ENCODE data around the gene ADAMTS13. TPM values are rescaled to one million over a fixed set of nuclear protein-coding genes. Genes with fewer than 3 reads are reported as not detected.

The ADAMTS13 gene
- total RNA-seq, 2 experiments from 2014 or later: 2.1 to 2.4 TPM

DNA sequence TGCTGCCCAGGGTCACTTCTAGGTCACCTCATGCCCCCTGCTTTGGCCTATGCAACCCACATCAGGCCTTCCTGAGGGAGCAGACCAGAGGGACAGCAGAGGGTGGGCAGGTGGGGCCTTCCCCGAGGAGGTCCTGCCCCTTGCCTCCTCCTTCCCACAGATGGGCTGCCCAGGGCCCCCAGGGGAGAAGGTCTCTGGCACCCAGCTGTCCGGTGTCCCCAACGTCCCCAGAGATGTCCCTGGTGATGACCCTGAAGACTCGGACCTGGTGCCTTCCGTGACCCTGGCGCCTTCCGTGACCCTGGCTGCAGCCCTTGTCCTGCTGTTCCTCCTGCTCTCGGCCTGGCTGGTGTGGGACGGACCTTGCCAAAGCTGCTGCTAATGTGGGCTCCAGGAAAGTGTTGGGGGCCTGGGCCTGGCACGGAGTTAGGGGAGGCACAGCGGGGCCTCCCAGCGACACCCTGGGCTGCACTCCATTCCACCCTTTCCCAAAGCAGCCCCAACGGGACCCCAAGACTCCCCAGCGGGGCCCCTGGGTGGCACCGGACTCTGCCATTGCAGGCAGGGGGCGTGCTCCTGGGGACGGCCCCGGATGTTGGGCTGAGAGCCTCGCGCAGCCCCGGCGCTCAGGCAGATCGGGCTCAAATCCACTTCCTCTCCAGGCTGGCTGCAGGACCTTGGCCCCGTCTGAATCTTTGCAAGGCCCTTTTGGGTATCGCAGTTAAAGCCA lies 63.5 kb downstream of the ADAMTS13 start:
- H3K4me3 Mint-ChIP-seq: no peak overlapping the region
- H3K9me3 Mint-ChIP-seq: no peaks in the 10 kb centered on the region
- H3K27ac Mint-ChIP-seq: no peak overlapping the region
- POLR2A ChIA-PET: interaction anchor here (1.0 to 1.1 kb wide), 2 partner anchors 26 to 68 kb away, joined by 3 read pairs; partner anchors contain the start of genes CACFD1 and REXO4
- H3K4me1 Mint-ChIP-seq: peaks cover 3% of the 10 kb centered on the region
- H3K36me3 Mint-ChIP-seq (ENCODE audit: low read depth): no peaks in the 10 kb centered on the region
- peaks cover 14% of the 10 kb centered on the region for H3K27me3 Mint-ChIP-seq
- no peak for DNase-seq
- CTCF ChIA-PET: interaction anchor here (1.0 to 1.5 kb wide), 5 partner anchors 10 to 300 kb away, joined by 3 to 5 read pairs (median 5); no protein-coding TSS in a partner anchor

DNA sequence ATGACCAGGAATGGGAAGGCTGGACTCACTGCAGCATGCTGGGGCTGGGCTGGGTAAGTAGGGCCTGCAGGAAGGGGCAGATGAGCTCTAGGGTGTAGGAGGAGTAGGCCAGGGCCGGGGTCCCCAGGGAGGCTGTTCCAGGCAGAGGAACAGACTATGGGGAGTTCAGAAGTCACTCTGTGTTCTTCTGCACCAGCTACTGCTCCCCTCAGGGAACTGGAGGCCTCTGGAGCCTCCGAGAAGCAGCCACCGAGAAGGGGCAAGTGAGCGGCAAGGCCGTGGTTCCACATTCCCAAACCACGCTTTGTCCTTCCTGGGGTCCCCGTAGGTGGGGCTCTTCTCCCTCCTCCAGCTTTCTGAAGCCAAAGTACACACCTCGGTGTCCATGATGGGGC lies 65.2 kb downstream of the ADAMTS13 start:
- Mint-ChIP-seq H3K4me3 (no peak overlapping the region), H3K36me3 (ENCODE audit: low read depth) (no peaks in the 10 kb centered on the region), H3K4me1 (peaks cover 3% of the 10 kb centered on the region), H3K27ac (no peak overlapping the region), H3K9me3 (no peaks in the 10 kb centered on the region), H3K27me3 (peaks cover 9% of the 10 kb centered on the region)
- ChIA-PET CTCF (interaction anchor here (0.6 to 1.5 kb wide), 7 partner anchors 8 to 306 kb away, joined by 3 to 11 read pairs (median 4); no protein-coding TSS in a partner anchor), POLR2A (no interaction called here)
- DNase-seq: no peak

DNA sequence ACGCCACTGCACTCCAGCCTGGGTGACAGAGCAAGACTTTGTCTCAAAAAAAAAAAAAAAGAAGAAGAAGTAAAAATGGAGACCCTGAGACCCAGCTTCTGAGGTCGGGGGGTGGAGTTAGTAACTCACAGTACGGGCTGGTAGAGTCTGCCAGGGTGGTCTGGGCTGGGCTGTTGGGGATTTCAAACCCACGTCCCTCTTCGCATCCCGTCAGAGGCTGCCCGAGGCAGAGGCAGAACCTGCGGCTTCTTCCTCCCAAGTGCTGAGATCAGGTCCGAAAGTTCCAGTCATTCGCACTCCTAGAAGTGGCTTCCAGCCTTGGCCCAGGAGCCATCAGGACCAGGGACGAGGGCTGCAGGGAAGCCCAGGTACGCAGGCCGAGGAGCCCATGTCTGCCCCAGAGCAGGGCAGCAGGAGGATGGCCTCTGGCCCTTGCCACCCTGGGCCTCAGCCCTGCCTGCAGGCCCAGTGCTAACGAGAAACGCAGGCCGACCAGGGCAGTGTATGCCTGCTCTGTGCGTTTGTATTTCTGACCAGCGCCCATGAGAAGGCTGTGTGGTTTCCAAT lies 66.6 kb downstream of the ADAMTS13 start:
- Mint-ChIP-seq H3K4me1 (peaks cover 3% of the 10 kb centered on the region), H3K9me3 (no peaks in the 10 kb centered on the region), H3K4me3 (no peak overlapping the region), H3K27ac (no peak overlapping the region), H3K27me3 (peaks cover 2% of the 10 kb centered on the region), H3K36me3 (ENCODE audit: low read depth) (no peaks in the 10 kb centered on the region)
- ChIA-PET POLR2A (no interaction called here), CTCF (no interaction called here)
- DNase-seq: no peak

- DNase-seq: no peak
- peaks cover 2% of the 10 kb centered on the region for H3K27me3 Mint-ChIP-seq
- H3K27ac Mint-ChIP-seq: no peak overlapping the region
- peaks cover 3% of the 10 kb centered on the region for H3K4me1 Mint-ChIP-seq
- no peaks in the 10 kb centered on the region for H3K36me3 Mint-ChIP-seq (ENCODE audit: low read depth)
- no peak overlapping the region for H3K4me3 Mint-ChIP-seq
- ChIA-PET CTCF (no interaction called here), POLR2A (no interaction called here)
- H3K9me3 Mint-ChIP-seq: no peaks in the 10 kb centered on the region
These were observed 67.4 kb downstream of the ADAMTS13 start for GRCh38 chr9:133489253-133490190.

DNA sequence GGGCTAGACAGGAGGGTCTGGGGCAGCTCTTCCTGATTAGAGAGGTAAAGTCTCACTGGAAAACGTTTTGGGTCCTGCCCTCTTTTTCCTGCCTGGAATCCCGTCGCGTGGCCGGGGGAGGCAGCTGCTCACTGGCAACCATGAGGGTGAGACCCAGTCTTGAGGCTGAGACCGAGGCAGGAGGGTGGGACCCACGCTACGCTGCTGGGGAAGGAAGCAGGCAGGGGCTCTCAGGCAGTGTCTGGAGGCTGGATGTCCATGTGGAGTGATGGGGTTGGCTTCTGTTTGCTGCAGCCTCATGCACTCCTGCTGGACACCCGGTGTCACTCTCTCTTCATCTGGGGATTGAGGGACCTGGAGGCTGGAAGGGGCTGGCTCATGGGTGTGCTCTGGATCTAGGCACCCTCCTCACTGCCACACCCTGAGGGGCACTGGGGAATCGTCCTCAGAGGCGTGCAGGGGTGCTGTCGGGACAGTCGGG lies 68.1 kb downstream of the ADAMTS13 start:
- ChIA-PET POLR2A (no interaction called here), CTCF (no interaction called here)
- no peak for DNase-seq
- Mint-ChIP-seq H3K36me3 (ENCODE audit: low read depth) (no peaks in the 10 kb centered on the region), H3K4me1 (peaks cover 3% of the 10 kb centered on the region), H3K9me3 (no peaks in the 10 kb centered on the region), H3K27me3 (peaks cover 2% of the 10 kb centered on the region), H3K4me3 (no peak overlapping the region), H3K27ac (no peak overlapping the region)

DNA sequence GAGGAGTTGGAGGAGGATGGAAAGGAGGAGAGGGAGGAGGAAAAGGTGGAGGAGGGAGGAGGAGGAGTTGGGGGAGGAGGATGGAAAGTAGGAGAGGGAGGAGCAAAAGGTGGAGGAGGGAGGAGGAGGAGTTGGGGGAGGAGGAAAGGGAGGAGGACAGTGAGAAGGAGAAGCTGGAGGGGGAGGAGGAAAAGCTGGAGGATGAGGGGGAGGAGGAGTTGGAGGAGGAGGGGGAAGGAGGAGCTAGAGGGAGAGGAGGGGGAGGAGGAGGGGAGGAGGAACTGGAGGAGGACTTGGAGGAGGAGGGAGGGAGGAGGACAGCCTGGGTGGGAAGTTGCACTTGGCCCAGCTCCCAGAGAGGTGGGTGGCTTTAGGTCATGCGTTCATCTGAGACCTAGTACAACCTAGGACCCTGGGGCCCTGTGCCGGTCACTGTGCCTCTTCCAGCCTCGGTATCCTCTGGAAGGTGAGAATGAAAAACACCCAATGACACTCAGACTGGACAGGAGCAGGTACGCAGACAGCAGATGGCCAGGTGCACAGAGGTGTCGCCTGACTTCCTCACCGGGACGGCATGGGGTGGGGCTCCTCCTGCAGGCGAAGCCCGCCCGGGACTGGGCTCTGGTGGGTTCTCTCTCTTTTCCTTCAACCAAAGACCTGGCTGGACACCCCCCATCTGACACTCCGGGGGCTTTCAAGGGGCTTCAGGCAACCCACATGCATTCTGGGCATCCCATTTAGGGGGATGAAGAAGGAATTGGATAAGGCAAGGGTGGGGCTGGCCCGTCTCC lies 68.9 kb downstream of the ADAMTS13 start:
- ChIA-PET POLR2A (interaction anchor here (0.7 kb wide), 1 partner anchor 31 kb away, joined by 3 read pairs; the partner anchor contains the start of gene CACFD1), CTCF (no interaction called here)
- Mint-ChIP-seq H3K4me3 (no peak overlapping the region), H3K27ac (no peak overlapping the region), H3K36me3 (ENCODE audit: low read depth) (no peaks in the 10 kb centered on the region), H3K4me1 (peaks cover 2% of the 10 kb centered on the region), H3K9me3 (no peaks in the 10 kb centered on the region), H3K27me3 (peaks cover 2% of the 10 kb centered on the region)
- DNase-seq: no peak

DNA sequence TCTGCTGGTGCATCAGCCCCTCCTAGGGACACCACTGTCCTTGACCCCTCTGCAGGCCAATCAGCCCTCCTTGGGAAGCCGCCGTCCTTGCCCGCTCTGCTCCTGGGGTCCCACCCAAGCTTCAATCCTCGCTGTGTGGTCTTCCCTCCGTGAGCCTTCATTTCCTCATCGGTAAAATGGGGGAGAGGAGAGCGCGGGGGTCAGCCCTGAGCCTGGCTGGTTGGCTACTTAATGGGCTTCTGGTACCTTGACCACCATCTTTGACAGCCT lies 69.4 kb downstream of the ADAMTS13 start:
- Mint-ChIP-seq H3K4me3 (no peak overlapping the region), H3K4me1 (no peaks in the 10 kb centered on the region), H3K27me3 (peaks cover 2% of the 10 kb centered on the region), H3K27ac (no peak overlapping the region), H3K9me3 (no peaks in the 10 kb centered on the region), H3K36me3 (ENCODE audit: low read depth) (no peaks in the 10 kb centered on the region)
- DNase-seq: no peak
- CTCF ChIA-PET: no interaction called here
- POLR2A ChIA-PET: no interaction called here

- Mint-ChIP-seq H3K9me3 (no peaks in the 10 kb centered on the region), H3K36me3 (ENCODE audit: low read depth) (no peaks in the 10 kb centered on the region), H3K4me3 (no peak overlapping the region), H3K4me1 (no peaks in the 10 kb centered on the region), H3K27ac (no peak overlapping the region), H3K27me3 (peaks cover 2% of the 10 kb centered on the region)
- DNase-seq: no peak
- ChIA-PET CTCF (no interaction called here), POLR2A (no interaction called here)
These were observed 70.2 kb downstream of the ADAMTS13 start for GRCh38 chr9:133492061-133493021.

DNA sequence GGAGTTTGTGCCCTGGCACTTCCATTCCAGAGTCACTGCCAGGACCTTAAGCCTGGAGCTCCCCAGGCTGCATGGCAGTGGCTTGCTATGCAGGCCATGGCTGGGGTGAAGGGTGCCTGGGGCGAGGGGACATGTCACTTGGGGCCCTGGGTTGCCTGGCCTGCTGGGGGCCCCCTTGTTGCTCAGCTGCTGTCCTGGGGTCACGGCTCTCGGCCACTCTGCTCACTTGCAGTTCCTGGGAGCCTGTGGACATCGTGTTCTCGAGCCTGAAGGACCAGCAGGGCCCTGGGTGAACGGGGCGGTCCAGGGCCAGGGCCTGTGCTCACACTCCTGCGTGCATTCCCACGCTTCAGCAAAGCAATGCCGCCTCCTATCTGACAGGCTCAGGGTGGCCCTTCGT lies 71.3 kb downstream of the ADAMTS13 start:
- ChIA-PET CTCF (no interaction called here), POLR2A (no interaction called here)
- Mint-ChIP-seq H3K4me3 (no peak overlapping the region), H3K27me3 (peaks cover 2% of the 10 kb centered on the region), H3K27ac (no peak overlapping the region), H3K36me3 (ENCODE audit: low read depth) (no peaks in the 10 kb centered on the region), H3K4me1 (no peaks in the 10 kb centered on the region), H3K9me3 (peaks cover 1% of the 10 kb centered on the region)
- DNase-seq: no peak

- DNase-seq: no peak
- Mint-ChIP-seq H3K4me1 (no peaks in the 10 kb centered on the region), H3K9me3 (peaks cover 3% of the 10 kb centered on the region), H3K27ac (no peak overlapping the region), H3K4me3 (no peak overlapping the region), H3K36me3 (ENCODE audit: low read depth) (no peaks in the 10 kb centered on the region), H3K27me3 (peaks cover 3% of the 10 kb centered on the region)
- CTCF ChIA-PET: no interaction called here
- POLR2A ChIA-PET: interaction anchor here (1.0 kb wide), 1 partner anchor 15 kb away, joined by 3 read pairs; the partner anchor contains the start of gene SLC2A6
These were observed 71.8 kb downstream of the ADAMTS13 start for GRCh38 chr9:133493845-133494540.

DNA sequence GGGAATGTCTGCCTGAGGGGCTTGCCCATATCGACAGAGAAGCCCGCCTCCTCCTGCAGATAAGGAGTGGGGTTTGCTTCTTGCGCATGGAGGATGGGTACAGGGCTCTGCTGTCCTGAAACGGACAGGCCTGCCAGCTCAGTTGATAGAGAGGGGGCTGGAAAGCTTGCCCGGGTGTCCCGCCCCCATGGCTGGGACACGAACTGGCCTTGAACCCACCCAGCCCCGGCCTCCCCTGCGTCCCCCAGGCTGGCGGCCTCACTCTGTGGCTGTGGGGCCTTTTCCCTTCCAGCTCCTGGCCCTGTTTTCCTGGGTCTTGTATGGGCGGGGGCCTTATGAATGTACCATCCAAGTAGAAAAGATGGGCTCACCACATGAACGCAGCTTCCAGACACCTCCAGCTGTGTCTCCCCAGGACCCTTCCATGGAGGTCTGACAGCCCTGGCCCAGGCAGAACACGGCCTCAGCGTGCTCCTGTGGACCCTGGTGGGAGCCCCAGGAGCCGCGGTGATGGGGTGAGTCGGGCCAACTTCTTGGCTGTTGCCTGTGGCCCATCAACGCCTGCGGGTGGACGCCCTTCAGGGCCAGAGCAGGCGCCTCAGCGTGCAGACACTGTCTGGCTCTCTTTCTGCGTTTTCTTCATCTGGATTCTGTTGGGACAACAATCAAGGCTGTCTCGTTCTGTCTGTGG lies 72.6 kb downstream of the ADAMTS13 start:
- H3K27me3 Mint-ChIP-seq: peaks cover 1% of the 10 kb centered on the region
- H3K4me3 Mint-ChIP-seq: no peak overlapping the region
- peaks cover 3% of the 10 kb centered on the region for H3K9me3 Mint-ChIP-seq
- no peaks in the 10 kb centered on the region for H3K36me3 Mint-ChIP-seq (ENCODE audit: low read depth)
- no peaks in the 10 kb centered on the region for H3K4me1 Mint-ChIP-seq
- DNase-seq: no peak
- POLR2A ChIA-PET: interaction anchor here (1.0 kb wide), 1 partner anchor 16 kb away, joined by 3 read pairs; the partner anchor contains the start of gene SLC2A6
- no peak overlapping the region for H3K27ac Mint-ChIP-seq
- CTCF ChIA-PET: no interaction called here

All from activated CD4-positive, alpha-beta memory T cell treated with anti-CD3 and anti-CD28 coated beads, Interleukin-2, amount 10 ng/mL, durations not matched to agents 7 days and 5 days (primary cell).